GM19324 (cell line): ENCODE data around the gene RPL35.
"Not testable (repeated sequence)": the region's sequence is repeated elsewhere in the genome, so short reads cannot be mapped to it uniquely, and the experiment has no call there.

Experiments used
- ATAC-seq: cut with Tn5 transposase; IDR thresholded peaks from one replicate; pipeline ENCODE4 v1.9.1; 2021; ENCODE audit warnings: mild to moderate bottlenecking, moderate library complexity; ENCODE audit not compliant: unreplicated experiment, low FRiP score

RPL35 gene

GRCh38 chr9:124853605-124854143 is 8.1 kb downstream of the RPL35 start:
- ATAC-seq = no peak

DNA sequence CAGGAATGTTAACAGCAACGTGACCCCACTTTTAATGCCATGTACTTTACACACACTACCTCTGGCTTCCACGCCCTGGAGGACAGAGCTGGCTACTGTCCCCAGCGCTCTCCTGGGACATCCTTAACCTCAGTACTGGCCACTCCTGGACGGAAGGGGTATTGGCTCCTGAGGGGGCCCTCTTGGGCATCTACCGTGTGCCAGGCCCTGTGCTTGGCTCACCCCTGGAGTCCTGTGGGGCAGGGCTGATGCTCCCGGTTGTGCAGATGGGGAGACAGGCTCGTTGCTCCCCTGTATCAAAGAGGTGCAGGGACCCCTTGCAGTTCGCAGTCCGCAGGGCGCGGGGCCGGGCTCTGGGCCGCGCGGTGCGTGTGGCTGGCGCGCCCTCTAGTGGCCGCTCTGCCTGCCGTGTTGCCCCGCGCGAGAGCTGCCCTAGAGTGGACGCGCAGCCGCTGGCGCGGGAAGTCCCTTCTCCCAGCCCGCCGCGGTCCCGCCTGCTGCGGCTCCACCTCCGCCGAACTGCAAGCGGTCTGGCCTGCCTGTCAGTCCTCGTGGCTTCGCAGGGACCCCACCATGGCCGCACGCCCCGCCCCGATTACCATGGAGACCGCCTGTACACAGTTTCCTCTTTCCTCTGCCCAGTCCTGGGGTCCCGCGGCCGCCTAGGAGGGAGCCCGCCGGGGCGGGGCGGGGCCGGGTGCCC is 8.8 kb downstream of the RPL35 start, which contains the start of gene WDR38:
WDR38 (plus strand) TSS at position 632 of the 703 bp plus-strand sequence. CDS start 72 bp downstream, outside the sequence.
- ATAC-seq = peak; percentile 56

DNA sequence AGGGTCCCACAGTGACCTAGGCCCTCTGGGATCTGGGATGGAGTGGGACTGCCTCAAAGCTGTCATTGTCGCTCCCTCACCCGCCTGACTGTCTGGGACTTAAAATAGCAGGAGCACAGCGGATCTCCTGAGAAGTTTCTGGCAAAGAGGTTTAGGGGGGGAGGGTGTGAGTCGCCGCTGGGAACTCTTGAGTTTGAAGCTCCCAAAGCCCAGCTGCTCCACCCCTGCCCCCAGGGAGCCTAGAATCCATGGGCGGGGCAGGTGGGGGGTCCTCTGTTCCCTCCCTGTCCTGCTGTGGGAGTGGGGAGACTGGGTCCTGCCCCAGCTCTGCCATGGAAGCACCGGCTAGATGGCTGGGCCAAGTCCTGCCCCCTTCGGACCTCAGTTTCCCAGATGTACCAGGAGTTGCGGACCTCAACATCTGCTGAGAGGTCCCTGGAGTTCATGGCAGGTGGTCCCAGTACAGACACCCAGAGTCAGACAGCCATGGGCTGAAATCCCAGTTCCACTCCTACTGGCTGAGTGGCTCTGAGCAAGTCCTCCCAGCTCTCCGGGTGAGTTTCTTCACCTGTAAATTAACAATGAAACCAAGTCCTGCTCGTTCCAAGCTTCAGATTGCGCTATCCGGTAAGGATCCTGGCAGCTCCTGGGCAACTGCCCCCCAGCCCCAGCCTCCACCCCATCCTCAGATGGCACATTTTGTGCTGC is 9.5 kb downstream of the RPL35 start:
- no peak for ATAC-seq

- ATAC-seq = no peak
These were observed 12.0 kb downstream of the RPL35 start for GRCh38 chr9:124849801-124850200.

- no peak for ATAC-seq
These were observed 14.8 kb downstream of the RPL35 start for GRCh38 chr9:124846969-124847368.

GRCh38 chr9:124846467-124846866 is 15.3 kb downstream of the RPL35 start:
- ATAC-seq = not testable (repeated sequence)

GRCh38 chr9:124844291-124844690 is 17.5 kb downstream of the RPL35 start:
- ATAC-seq = no peak

GRCh38 chr9:124843456-124844034 is 18.2 kb downstream of the RPL35 start:
- ATAC-seq = no peak

DNA sequence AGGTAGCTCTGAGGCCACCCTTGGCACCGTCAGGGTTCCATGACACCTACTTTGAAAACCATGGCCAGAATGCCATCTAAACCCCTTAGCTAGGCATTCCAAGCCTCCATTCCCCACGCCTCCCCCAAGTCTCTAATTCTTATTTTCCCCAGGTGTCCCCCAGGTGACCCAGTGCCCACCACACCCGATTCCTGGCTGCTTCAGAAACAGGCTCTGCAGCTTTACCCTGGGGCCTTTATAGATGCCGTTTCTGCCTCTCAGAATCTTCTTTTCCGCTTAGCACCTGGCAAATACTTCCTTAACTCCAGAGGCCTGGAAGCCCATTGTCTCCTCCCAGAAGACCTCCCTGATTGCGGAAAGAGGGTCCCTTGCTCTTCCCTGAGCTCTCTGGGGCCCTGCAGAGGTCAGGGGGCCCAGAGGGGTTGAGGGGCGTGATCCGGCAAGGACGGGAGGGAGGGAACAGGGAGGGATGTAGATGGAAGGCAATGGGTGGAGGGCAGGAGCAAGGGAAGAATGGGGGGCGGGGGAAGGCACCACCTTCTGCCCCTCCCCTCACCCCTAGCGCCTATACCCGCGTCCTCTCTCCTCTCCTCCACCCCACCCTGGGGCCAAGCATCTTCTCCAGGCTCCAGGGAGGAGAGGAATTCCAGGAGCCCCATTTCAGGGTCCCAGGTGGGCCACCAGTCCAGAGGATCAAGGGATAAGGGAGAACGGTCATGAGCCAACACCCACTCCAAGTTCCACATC is 20.5 kb downstream of the RPL35 start:
- no peak for ATAC-seq

DNA sequence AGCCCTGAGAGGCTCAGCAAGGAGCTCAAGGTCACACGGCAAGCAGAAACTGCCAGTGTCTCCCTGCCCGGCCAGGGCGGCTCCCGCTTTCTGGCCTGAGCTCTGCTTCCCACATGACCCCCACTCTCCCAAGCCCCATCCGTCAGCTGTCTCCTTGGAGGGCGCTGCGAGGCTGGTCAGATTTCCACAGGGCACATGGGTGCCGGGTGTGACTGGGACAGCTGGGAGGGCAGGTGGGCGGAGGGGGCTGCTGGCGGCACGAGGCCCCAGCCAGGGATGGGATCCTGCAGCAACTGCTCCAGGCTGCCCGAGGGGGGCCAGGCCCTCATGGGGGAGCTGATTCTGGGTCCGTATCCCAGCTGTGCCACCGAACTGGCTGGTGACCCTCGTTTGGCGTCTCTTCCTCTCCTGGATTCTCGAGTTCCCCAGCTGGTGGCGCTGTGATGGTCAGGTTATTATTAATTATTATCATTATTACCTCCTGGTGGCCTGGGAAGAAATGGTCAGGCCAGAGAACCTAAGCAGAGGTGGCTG is 21.4 kb downstream of the RPL35 start:
- no peak for ATAC-seq

- no peak for ATAC-seq
These were observed 22.0 kb downstream of the RPL35 start for GRCh38 chr9:124839612-124840299.

- ATAC-seq = not testable (repeated sequence)
These were observed 23.0 kb downstream of the RPL35 start for GRCh38 chr9:124838567-124839275.

- not testable (repeated sequence) for ATAC-seq
These were observed 23.6 kb downstream of the RPL35 start for GRCh38 chr9:124838132-124838531.

DNA sequence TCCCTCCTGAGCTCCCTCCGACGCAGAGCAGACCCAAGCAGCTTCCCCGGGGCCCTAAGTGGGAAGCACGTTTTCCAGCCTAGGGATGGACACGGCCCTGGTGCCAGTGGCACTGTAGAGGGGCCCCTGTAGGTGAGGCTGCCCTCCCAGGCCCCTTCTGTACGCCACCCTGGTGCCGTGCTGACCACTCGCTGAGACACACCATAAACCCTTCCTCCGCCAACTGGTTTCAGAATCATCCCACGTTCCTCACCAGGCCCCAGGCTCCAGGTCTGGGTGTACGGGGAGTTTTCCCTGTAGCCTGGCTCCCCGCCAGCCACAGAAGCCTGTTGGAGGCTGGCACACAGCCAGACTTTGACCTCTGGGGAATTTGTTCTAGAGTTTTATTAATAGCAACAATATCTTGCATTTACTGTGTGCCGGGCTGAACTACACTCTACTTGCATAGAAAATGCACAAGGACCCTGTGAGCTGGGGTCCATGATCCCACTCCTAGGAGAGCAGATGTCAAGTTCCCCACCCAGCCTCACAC is 26.7 kb downstream of the RPL35 start:
- no peak for ATAC-seq

DNA sequence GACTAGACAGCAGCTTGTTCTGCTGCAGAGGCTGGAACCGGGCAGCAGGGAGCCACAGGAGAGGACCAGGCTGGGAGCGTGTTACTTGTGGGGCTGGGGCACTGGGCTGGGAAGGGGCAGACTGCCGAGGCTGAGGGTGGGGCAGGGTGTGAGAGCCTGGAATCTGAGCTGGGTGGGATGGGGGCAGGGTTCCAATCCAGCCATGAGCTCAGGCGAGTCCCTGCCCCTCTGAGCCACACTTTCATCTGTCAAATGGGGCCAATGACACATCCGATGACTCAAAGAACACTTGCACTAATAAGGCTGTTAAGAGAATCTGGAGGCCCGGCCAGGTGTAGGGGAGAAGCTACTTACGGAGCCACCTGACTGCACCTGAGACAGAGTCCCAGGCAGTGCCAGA is 27.2 kb downstream of the RPL35 start:
- ATAC-seq = no peak

DNA sequence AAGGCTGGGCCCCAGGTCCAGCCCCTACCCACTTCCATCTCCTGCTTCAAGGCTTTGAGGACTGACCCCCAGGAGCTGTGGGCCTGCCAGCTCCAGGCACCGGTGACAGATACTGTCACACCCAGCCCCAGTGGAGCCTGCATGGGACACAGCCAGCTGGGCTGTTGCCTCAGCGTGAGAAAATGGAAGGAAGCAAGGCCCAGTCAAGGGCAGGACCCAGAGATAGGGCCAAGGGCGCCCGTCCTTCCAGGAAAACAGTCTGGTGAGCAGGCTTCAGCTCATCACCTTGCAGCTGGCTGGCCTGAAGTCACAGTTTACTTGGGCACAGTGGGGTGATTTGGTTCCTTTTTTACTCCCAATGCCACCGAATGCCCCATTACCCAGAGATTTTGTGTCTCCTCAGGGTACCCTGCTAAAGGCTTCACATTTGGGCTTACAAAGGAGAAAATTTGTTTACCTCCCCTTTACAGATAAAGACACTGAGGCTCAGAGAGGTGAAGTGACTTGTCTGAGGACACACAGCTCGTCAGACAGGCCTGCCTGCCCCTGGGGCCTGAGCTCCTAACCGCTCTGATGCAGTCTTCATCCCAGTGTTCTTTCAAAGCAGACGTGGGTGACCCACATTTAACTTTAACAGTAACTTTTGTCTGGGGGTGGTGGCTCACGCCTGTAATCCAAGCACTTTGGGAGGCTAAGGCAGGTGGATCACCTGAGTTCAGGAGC is 30.0 kb downstream of the RPL35 start:
- no peak for ATAC-seq

DNA sequence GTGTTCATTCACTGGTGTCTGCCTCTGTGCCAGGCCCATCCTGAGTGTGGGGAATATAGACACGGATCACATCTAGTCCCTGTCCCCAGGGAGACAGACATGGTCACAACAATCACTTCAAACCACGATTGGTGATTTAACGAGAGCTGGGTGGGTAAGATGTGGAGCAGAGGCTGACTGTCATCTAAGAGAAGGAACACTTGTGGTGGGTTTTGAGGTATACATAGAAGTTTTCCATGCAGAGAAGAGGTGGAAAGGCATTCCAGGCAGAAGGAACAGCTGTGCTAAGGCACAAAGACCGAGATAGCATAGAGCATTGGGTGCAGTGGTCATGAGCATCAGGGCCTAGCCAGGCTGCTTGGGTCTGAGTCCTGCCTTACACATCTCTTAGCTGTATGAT is 31.2 kb downstream of the RPL35 start:
- no peak for ATAC-seq

- ATAC-seq = no peak
These were observed 32.5 kb downstream of the RPL35 start for GRCh38 chr9:124829334-124829669.
